Stimulated activated naive CD8-positive, alpha-beta T cell treated with anti-CD3 and anti-CD28 coated beads, Interleukin-15, amount 100 ng/mL, for 72 hours (primary cell): ENCODE data around the gene HOXA10.

Source experiments
- ATAC-seq: fragments of 150-1000 bp; cut with Tn5 transposase; 2 replicates; pipeline ENCODE4 v1.10.0; 2021; ENCODE audit warnings: mild to moderate bottlenecking, moderate library complexity
- DNase-seq, 2 donors: peaks; one replicate each; pipeline ENCODE4 v3.0.0; 2021 to 2022
- H3K27ac Mint-ChIP-seq, 2 donors: one replicate each; pipeline ENCODE4 v1.8.0; 2022; ENCODE audit warnings: mild to moderate bottlenecking in 2 of 2, mixed read lengths in 2 of 2, moderate library complexity in 2 of 2
- H3K27me3 Mint-ChIP-seq: one replicate; pipeline ENCODE4 v1.8.0; 2022; ENCODE audit warnings: mixed read lengths
- H3K4me1 Mint-ChIP-seq: one replicate; pipeline ENCODE4 v1.8.0; 2022; ENCODE audit warnings: mild to moderate bottlenecking, mixed read lengths
- H3K4me3 Mint-ChIP-seq, 2 donors: one replicate each; pipeline ENCODE4 v1.8.0; 2022; ENCODE audit warnings: mild to moderate bottlenecking in 2 of 2, mixed read lengths in 2 of 2, moderate library complexity in 1 of 2
- H3K9me3 Mint-ChIP-seq, 2 donors: one replicate each; pipeline ENCODE4 v1.8.0; 2022; ENCODE audit warnings: mixed read lengths in 2 of 2

HOXA10 gene

GRCh38 chr7:27173956-27174873 is at the start of gene HOXA10:
Gene HOXA10 (minus strand): TSS chr7:27174320. CDS start chr7:27174306, 14 bp downstream.
- Mint-ChIP-seq H3K4me1 (peaks cover 34% of the 10 kb centered on the region), H3K27ac (peak within 1 kb of the TSS in 1 of 2 donors; percentile 80), H3K27me3 (peaks cover 95% of the 10 kb centered on the region), H3K9me3 (no peaks in the 10 kb centered on the region), H3K4me3 (peak within 1 kb of the TSS; percentile 62 to 76)
- DNase-seq = no peak
- ATAC-seq = no peak

GRCh38 chr7:27221201-27221797 is 47.2 kb upstream of the HOXA10 start:
- H3K27me3 Mint-ChIP-seq = peaks cover 98% of the 10 kb centered on the region
- no peak overlapping the region for H3K27ac Mint-ChIP-seq

GRCh38 chr7:27220440-27220955 is 46.4 kb upstream of the HOXA10 start:
- Mint-ChIP-seq H3K4me1 (peaks cover 24% of the 10 kb centered on the region), H3K4me3 (peak overlapping the region in 1 of 2 donors; percentile 15), H3K27me3 (peaks cover 99% of the 10 kb centered on the region), H3K27ac (no peak overlapping the region), H3K9me3 (no peaks in the 10 kb centered on the region)
- DNase-seq = no peak
- peak; percentile 39 for ATAC-seq

More at GRCh38 chr7:27221201-27221797, 47.2 kb upstream of the HOXA10 start:
- no peak overlapping the region for H3K4me3 Mint-ChIP-seq
- DNase-seq (no peak), ATAC-seq (peak; percentile 81)
- H3K4me1 Mint-ChIP-seq = peaks cover 24% of the 10 kb centered on the region
- no peaks in the 10 kb centered on the region for H3K9me3 Mint-ChIP-seq

- no peaks in the 10 kb centered on the region for H3K9me3 Mint-ChIP-seq
- no peak for ATAC-seq
- peaks cover 19% of the 10 kb centered on the region for H3K4me1 Mint-ChIP-seq
- H3K4me3 Mint-ChIP-seq = peak overlapping the region in 1 of 2 donors; percentile 46
- H3K27me3 Mint-ChIP-seq = peaks cover 99% of the 10 kb centered on the region
- DNase-seq = no peak
- no peak overlapping the region for H3K27ac Mint-ChIP-seq
Measured at GRCh38 chr7:27219821-27220220, 45.7 kb upstream of the HOXA10 start.

- peaks cover 99% of the 10 kb centered on the region for H3K27me3 Mint-ChIP-seq
- no peak overlapping the region for H3K27ac Mint-ChIP-seq
- no peak for ATAC-seq
- no peak for DNase-seq
- H3K4me3 Mint-ChIP-seq = no peak overlapping the region
- peaks cover 31% of the 10 kb centered on the region for H3K4me1 Mint-ChIP-seq
- H3K9me3 Mint-ChIP-seq = no peaks in the 10 kb centered on the region
Measured at GRCh38 chr7:27217951-27218350, 43.8 kb upstream of the HOXA10 start.

GRCh38 chr7:27215356-27215755 is 41.2 kb upstream of the HOXA10 start:
- H3K4me3 Mint-ChIP-seq = no peak overlapping the region
- H3K4me1 Mint-ChIP-seq = peaks cover 33% of the 10 kb centered on the region
- DNase-seq (no peak), ATAC-seq (no peak)
- H3K9me3 Mint-ChIP-seq = no peaks in the 10 kb centered on the region
- H3K27me3 Mint-ChIP-seq = peaks cover 100% of the 10 kb centered on the region
- H3K27ac Mint-ChIP-seq = no peak overlapping the region

- DNase-seq (no peak), ATAC-seq (no peak)
- Mint-ChIP-seq H3K27me3 (peaks cover 100% of the 10 kb centered on the region), H3K9me3 (no peaks in the 10 kb centered on the region), H3K27ac (peak overlapping the region in 1 of 2 donors; percentile 38), H3K4me1 (peaks cover 28% of the 10 kb centered on the region), H3K4me3 (no peak overlapping the region)
Measured at GRCh38 chr7:27214239-27214950, 40.3 kb upstream of the HOXA10 start.

- peak; percentile 25 for ATAC-seq
- Mint-ChIP-seq H3K9me3 (no peaks in the 10 kb centered on the region), H3K27me3 (peaks cover 100% of the 10 kb centered on the region), H3K27ac (no peak overlapping the region), H3K4me1 (peaks cover 28% of the 10 kb centered on the region), H3K4me3 (peak overlapping the region in 1 of 2 donors; percentile 59)
- DNase-seq = no peak
Measured at GRCh38 chr7:27213433-27214238, 39.5 kb upstream of the HOXA10 start.

- Mint-ChIP-seq H3K4me1 (peaks cover 28% of the 10 kb centered on the region), H3K4me3 (no peak overlapping the region), H3K27me3 (peaks cover 100% of the 10 kb centered on the region), H3K9me3 (no peaks in the 10 kb centered on the region), H3K27ac (no peak overlapping the region)
- ATAC-seq = peak; percentile 26
- no peak for DNase-seq
Measured at GRCh38 chr7:27212497-27213432, 38.6 kb upstream of the HOXA10 start.

GRCh38 chr7:27211764-27212204 is 37.7 kb upstream of the HOXA10 start:
- H3K4me1 Mint-ChIP-seq = peaks cover 28% of the 10 kb centered on the region
- no peaks in the 10 kb centered on the region for H3K9me3 Mint-ChIP-seq
- H3K27me3 Mint-ChIP-seq = peaks cover 100% of the 10 kb centered on the region
- no peak for DNase-seq
- ATAC-seq = no peak
- no peak overlapping the region for H3K4me3 Mint-ChIP-seq
- no peak overlapping the region for H3K27ac Mint-ChIP-seq

GRCh38 chr7:27211084-27211446 is 36.9 kb upstream of the HOXA10 start:
- Mint-ChIP-seq H3K27ac (no peak overlapping the region), H3K4me3 (no peak overlapping the region), H3K9me3 (no peaks in the 10 kb centered on the region), H3K4me1 (peaks cover 29% of the 10 kb centered on the region), H3K27me3 (peaks cover 100% of the 10 kb centered on the region)
- ATAC-seq (no peak), DNase-seq (no peak)

GRCh38 chr7:27210441-27211083 is 36.4 kb upstream of the HOXA10 start:
- Mint-ChIP-seq H3K4me1 (peaks cover 34% of the 10 kb centered on the region), H3K27ac (no peak overlapping the region), H3K9me3 (no peaks in the 10 kb centered on the region), H3K27me3 (peaks cover 100% of the 10 kb centered on the region), H3K4me3 (peak overlapping the region; percentile 45 to 57)
- DNase-seq (peak in 1 of 2 donors; percentile 43), ATAC-seq (peak; percentile 56)

- no peak for DNase-seq
- H3K4me1 Mint-ChIP-seq = peaks cover 40% of the 10 kb centered on the region
- no peak overlapping the region for H3K27ac Mint-ChIP-seq
- no peaks in the 10 kb centered on the region for H3K9me3 Mint-ChIP-seq
- H3K4me3 Mint-ChIP-seq = peak overlapping the region; percentile 13 to 45
- H3K27me3 Mint-ChIP-seq = peaks cover 100% of the 10 kb centered on the region
- no peak for ATAC-seq
Measured at GRCh38 chr7:27209933-27210440, 35.9 kb upstream of the HOXA10 start.
